Fibroblast of lung (primary cell): Measurements from ENCODE around the gene DNAH17. TPM values are rescaled to one million over a fixed set of nuclear protein-coding genes. Genes with fewer than 3 reads are reported as not detected.

Source experiments
- DNase-seq, 2 donors: peaks; one replicate each; pipeline versions ENCODE4 v3.0.0 to v3.0.0-alpha.2; 2010; ENCODE audit warnings: low read depth in 2 of 2
- H2AFZ ChIP-seq: 2 replicates; pipeline ENCODE4 v1.5.1; 2012; ENCODE audit warnings: low read length, control low read depth, inconsistent platforms
- H3K27ac ChIP-seq: 2 replicates; pipeline ENCODE4 v1.5.1; 2011; ENCODE audit warnings: low read length, control low read depth; ENCODE audit not compliant: insufficient read depth
- H3K27me3 ChIP-seq: 2 replicates; pipeline ENCODE4 v1.5.1; 2011; ENCODE audit warnings: mild to moderate bottlenecking, low read length; ENCODE audit not compliant: control insufficient read depth, insufficient read depth
- H3K36me3 ChIP-seq: 2 replicates; pipeline ENCODE4 v1.5.1; 2011; ENCODE audit warnings: low read length; ENCODE audit not compliant: control insufficient read depth, insufficient read depth
- H3K4me1 ChIP-seq: 2 replicates; pipeline ENCODE4 v1.5.1; 2011; ENCODE audit warnings: low read length; ENCODE audit not compliant: control insufficient read depth, insufficient read depth; ENCODE audit errors: extremely low read depth
- H3K4me2 ChIP-seq: 2 replicates; pipeline ENCODE4 v1.5.1; 2011; ENCODE audit warnings: low read length, control low read depth; ENCODE audit not compliant: insufficient read depth; ENCODE audit errors: extremely low read depth
- H3K4me3 ChIP-seq, 4 experiments: fragments of 200-600 bp in 1 of 4; sonication (generic) in 1 of 4; replicated peaks in 1 of 4; 2 replicates each; pipeline ENCODE4 v1.5.1; 2011 to 2016; ENCODE audit warnings: low read length in 4 of 4, low read depth in 3 of 4, mild to moderate bottlenecking in 3 of 4, control low read depth in 2 of 4, inconsistent platforms in 1 of 4, mixed read lengths in 1 of 4; ENCODE audit not compliant: insufficient read depth in 1 of 4; ENCODE audit errors: control extremely low read depth in 1 of 4
- H3K79me2 ChIP-seq: 2 replicates; pipeline ENCODE4 v1.5.1; 2012; ENCODE audit warnings: mild to moderate bottlenecking, low read length, inconsistent platforms; ENCODE audit not compliant: control insufficient read depth, insufficient read depth
- H3K9ac ChIP-seq: 2 replicates; pipeline ENCODE4 v1.5.1; 2011; ENCODE audit warnings: mild to moderate bottlenecking, low read length, control low read depth; ENCODE audit not compliant: insufficient read depth
- H3K9me3 ChIP-seq: 2 replicates; pipeline ENCODE4 v1.5.1; 2012; ENCODE audit warnings: low read depth, low read length; ENCODE audit not compliant: control insufficient read depth, insufficient read depth
- H4K20me1 ChIP-seq: 2 replicates; pipeline ENCODE4 v1.5.1; 2011; ENCODE audit warnings: low read length; ENCODE audit not compliant: control insufficient read depth, insufficient read depth; ENCODE audit errors: extremely low read depth
- EZH2 ChIP-seq: IDR thresholded peaks from 2 replicates; pipeline ENCODE4 v1.5.1; 2012; ENCODE audit warnings: low read length, control low read depth, mild to moderate bottlenecking; ENCODE audit errors: missing control alignments
- polyA plus RNA-seq, 2 donors: library from polyadenylated mRNA; depleted of rRNA in 1 of 2; stranded (reverse) in 1 of 2; unstranded in 1 of 2; fragments of >200 nt; gene quantifications; 2 replicates each; pipeline ENCODE4 v1.2.1, GENCODE V29; 2011 to 2012; ENCODE audit warnings: missing spikeins in 1 of 2
- total RNA-seq: library from RNA; depleted of rRNA; stranded (reverse); fragments of >200 nt; gene quantifications from 2 replicates; pipeline ENCODE4 v1.2.1, GENCODE V29; 2014
- TF ChIP-seq, protein P1 (sequence below), 2 donors: IDR thresholded peaks in 1 of 2; conservative IDR thresholded peaks in 1 of 2; 1 replicate in 1 of 2; 2 replicates in 1 of 2; pipeline ENCODE4 v1.5.1; 2011 to 2012; ENCODE audit warnings: low read length in 2 of 2, control low read depth in 1 of 2, inconsistent platforms in 1 of 2, low read depth in 1 of 2, mild to moderate bottlenecking in 1 of 2

Gene DNAH17
- total and polyA plus RNA-seq, 2 donors (not counting 1 experiment from before 2014, with no cell fraction given), result not detected

DNA sequence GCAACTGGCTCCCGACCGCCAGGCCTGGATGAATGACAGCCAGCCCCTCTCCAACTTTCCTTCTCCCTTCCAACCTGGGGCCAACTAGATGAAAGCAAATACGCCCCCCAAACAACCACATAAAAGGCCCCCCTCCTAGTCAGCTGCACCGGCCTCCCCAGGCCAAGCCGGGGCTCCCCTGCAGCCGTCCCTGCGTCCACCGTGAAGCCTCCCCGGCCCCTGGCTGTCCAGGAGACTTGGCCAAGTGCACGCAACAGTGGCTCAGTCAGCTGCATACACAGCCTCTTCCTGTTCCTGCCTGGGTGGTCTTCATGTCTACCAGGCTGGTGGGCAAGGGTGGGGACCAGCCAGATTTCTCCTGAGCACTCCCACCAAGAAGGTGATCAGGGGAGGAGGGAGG, 16.0 kb downstream of the DNAH17 start:
- no peaks in the 10 kb centered on the region for H3K36me3 ChIP-seq

DNA sequence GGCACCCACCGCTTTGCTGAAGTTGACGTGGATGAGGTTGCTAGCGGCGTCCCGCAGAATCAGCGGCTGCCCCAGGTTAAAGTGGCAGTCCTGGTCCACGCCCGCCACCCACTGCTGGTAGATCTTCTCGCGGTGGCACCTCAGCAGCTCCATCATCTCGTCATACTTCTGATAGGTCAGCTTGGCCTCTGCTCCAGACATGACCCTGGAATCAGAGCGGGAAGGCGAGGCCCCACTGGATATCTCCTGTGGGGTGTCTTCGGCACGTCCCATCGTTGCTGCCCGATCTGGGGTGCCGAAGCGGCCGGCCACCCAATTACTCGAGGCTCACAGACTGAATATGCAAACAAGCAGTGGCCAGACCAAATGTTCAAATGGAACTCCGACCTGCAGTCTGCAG, 16.5 kb downstream of the DNAH17 start:
- Histone ChIP-seq H3K9ac (no peak overlapping the region), H3K9me3 (no peaks in the 10 kb centered on the region), H2AFZ (no peak overlapping the region), H3K36me3 (no peaks in the 10 kb centered on the region), H3K27me3 (peaks cover 5% of the 10 kb centered on the region), H3K79me2 (no peaks in the 10 kb centered on the region), H3K4me1 (peaks cover 5% of the 10 kb centered on the region), H3K4me3 (no peak overlapping the region), H3K4me2 (no peak overlapping the region), H3K27ac (no peak overlapping the region), H4K20me1 (no peaks in the 10 kb centered on the region)
- TF ChIP-seq, protein P1, sequence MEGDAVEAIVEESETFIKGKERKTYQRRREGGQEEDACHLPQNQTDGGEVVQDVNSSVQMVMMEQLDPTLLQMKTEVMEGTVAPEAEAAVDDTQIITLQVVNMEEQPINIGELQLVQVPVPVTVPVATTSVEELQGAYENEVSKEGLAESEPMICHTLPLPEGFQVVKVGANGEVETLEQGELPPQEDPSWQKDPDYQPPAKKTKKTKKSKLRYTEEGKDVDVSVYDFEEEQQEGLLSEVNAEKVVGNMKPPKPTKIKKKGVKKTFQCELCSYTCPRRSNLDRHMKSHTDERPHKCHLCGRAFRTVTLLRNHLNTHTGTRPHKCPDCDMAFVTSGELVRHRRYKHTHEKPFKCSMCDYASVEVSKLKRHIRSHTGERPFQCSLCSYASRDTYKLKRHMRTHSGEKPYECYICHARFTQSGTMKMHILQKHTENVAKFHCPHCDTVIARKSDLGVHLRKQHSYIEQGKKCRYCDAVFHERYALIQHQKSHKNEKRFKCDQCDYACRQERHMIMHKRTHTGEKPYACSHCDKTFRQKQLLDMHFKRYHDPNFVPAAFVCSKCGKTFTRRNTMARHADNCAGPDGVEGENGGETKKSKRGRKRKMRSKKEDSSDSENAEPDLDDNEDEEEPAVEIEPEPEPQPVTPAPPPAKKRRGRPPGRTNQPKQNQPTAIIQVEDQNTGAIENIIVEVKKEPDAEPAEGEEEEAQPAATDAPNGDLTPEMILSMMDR (conservative IDR thresholded peaks at IDR 0.05 in 1 of 2, IDR thresholded peaks at IDR 0.05 in 1 of 2; ENCODE audit: low read depth in 1 of 2, low read length in 2 of 2), result no peak
- no peak for TF ChIP-seq EZH2
- no peak for DNase-seq

More for the DNA sequence above, 16.0 kb downstream of the DNAH17 start:
- Histone ChIP-seq H3K4me2 (no peak overlapping the region), H3K27me3 (peaks cover 2% of the 10 kb centered on the region), H4K20me1 (no peaks in the 10 kb centered on the region), H3K79me2 (no peaks in the 10 kb centered on the region), H3K4me1 (peaks cover 5% of the 10 kb centered on the region), H2AFZ (no peak overlapping the region), H3K9me3 (no peaks in the 10 kb centered on the region), H3K9ac (no peak overlapping the region), H3K27ac (no peak overlapping the region), H3K4me3 (no peak overlapping the region)
- TF ChIP-seq, protein P1 (conservative IDR thresholded peaks at IDR 0.05 in 1 of 2, IDR thresholded peaks at IDR 0.05 in 1 of 2; ENCODE audit: low read depth in 1 of 2, low read length in 2 of 2), result no peak
- no peak for TF ChIP-seq EZH2
- no peak for DNase-seq

DNA sequence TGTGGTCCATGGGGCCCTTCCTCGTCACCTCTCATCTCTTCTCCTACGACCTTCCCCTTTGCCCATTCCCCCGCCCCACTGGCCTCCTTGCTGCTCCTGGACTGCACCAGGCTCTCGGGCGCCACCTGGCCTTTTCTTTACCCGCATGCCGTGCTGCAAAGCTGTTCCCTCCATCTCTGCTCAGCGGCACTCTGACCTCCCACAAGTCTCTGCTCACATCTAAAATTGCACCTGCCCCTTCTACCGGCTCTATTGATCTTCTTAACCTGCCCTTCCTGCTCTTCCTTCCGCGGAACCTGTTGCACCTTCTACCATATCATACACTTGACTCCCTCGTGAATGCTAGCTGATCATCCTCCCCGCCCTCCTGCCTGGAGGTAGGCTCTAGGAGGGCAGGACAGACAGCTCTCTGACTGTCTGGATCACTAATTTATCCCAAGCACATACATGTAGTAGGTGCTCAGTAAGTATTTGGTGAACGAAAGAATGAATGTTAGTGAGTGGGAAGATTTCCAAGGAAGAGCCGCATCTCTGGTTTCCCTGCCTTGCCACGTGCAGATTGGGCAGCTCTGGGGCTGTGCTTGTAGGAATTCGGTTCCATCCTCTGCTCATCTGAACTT, 17.3 kb downstream of the DNAH17 start:
- Histone ChIP-seq H3K27ac (no peak overlapping the region), H3K4me3 (no peak overlapping the region), H3K4me1 (peaks cover 5% of the 10 kb centered on the region), H4K20me1 (no peaks in the 10 kb centered on the region), H3K79me2 (no peaks in the 10 kb centered on the region), H3K9ac (no peak overlapping the region), H3K36me3 (no peaks in the 10 kb centered on the region), H3K27me3 (peaks cover 5% of the 10 kb centered on the region), H2AFZ (no peak overlapping the region), H3K4me2 (no peak overlapping the region), H3K9me3 (no peaks in the 10 kb centered on the region)
- no peak for DNase-seq
- no peak for TF ChIP-seq EZH2
